Activated CD4-positive, alpha-beta T cell treated with anti-CD3 and anti-CD28 coated beads, Interleukin-2, amount 10 ng/mL, durations not matched to agents 7 days and 5 days (primary cell): ENCODE results near the gene NLRP2B. TPM values are rescaled to one million over a fixed set of nuclear protein-coding genes. Genes with fewer than 3 reads are reported as not detected.
"Not testable (repeated sequence)": the region's sequence is repeated elsewhere in the genome, so short reads cannot be mapped to it uniquely, and the experiment has no call there.

Experiments
- CTCF ChIA-PET: fragments of 350-600 bp; sonication (Branson Sonifier 250); formaldehyde crosslinking; loops from one replicate; lab custom pipeline; 2021; ENCODE audit warnings: antibody characterized with exemption; lab: Charles Lee
- POLR2A ChIA-PET: fragments of 350-600 bp; sonication (Branson Sonifier 250); formaldehyde crosslinking; loops from one replicate; lab custom pipeline; 2021; ENCODE audit warnings: antibody characterized with exemption; lab: Charles Lee
- DNase-seq: peaks from one replicate; pipeline ENCODE4 v3.0.0-alpha.2; 2020
- H3K27ac Mint-ChIP-seq: one replicate; pipeline ENCODE4 v1.8.0; 2021; ENCODE audit warnings: mild to moderate bottlenecking, moderate library complexity, mixed read lengths
- H3K27me3 Mint-ChIP-seq: one replicate; pipeline ENCODE4 v1.8.0; 2021; ENCODE audit warnings: mixed read lengths
- H3K36me3 Mint-ChIP-seq: one replicate; pipeline ENCODE4 v1.8.0; 2021; ENCODE audit warnings: low read depth, mixed read lengths
- H3K4me1 Mint-ChIP-seq: one replicate; pipeline ENCODE4 v1.8.0; 2021; ENCODE audit warnings: mixed read lengths
- H3K4me3 Mint-ChIP-seq: one replicate; pipeline ENCODE4 v1.8.0; 2021; ENCODE audit warnings: mild to moderate bottlenecking, moderate library complexity, mixed read lengths
- H3K9me3 Mint-ChIP-seq: one replicate; pipeline ENCODE4 v1.8.0; 2021; ENCODE audit warnings: mixed read lengths
- total RNA-seq, 2 experiments: library from RNA; stranded (reverse); gene quantifications; one replicate each; pipeline ENCODE4 v1.2.3, GENCODE V29; 2021

Gene NLRP2B
- total RNA-seq, 2 experiments from 2014 or later: not detected

DNA sequence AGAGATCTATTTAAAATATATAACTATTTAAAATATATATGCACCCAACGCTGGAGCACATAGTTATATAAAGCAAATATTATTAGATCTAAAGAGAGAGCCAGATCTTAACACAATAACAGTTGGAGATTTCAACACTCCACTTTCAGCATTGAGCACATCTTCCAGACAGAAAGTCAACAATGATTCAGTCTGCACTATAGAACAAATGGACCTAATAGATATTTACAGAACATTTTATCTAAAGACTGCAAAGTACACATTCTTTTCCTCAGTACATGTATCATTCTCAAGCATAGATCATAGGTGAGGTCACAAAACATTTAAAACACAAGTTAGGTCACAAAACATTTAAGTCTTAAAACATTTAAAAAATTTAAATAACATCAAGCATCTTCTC lies 36.4 kb downstream of the NLRP2B start:
- Mint-ChIP-seq H3K27me3 (no peaks in the 10 kb centered on the region), H3K36me3 (no peaks in the 10 kb centered on the region)
- POLR2A ChIA-PET: no interaction called here

DNA sequence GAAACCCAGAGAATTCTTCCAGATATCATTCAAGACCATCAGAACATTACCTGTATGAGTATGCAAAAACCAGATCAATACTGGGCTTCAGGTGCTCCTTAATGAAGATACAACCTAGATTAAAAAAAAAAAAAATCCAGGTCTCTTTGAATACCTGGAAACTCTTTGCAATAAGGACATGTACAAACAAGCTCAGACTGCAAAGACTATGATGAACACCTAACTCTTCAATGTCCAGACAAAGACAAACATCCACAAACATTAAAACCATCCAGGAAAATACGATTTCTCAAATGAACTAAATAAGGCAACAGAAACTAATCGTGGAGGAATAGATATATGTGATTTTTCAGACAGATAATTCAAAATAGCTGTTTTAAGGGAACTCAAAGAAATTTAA lies 38.7 kb downstream of the NLRP2B start:
- Mint-ChIP-seq H3K9me3 (peaks cover 2% of the 10 kb centered on the region), H3K27ac (no peak overlapping the region), H3K4me1 (no peaks in the 10 kb centered on the region), H3K27me3 (no peaks in the 10 kb centered on the region), H3K4me3 (no peak overlapping the region), H3K36me3 (no peaks in the 10 kb centered on the region)
- DNase-seq: no peak
- POLR2A ChIA-PET: no interaction called here
- CTCF ChIA-PET: interaction anchor here (0.6 to 1.8 kb wide), 2 partner anchors 11 to 223 kb away, joined by 3 to 5 read pairs; no protein-coding TSS in a partner anchor

More for the DNA sequence above, 36.4 kb downstream of the NLRP2B start:
- no peak overlapping the region for H3K27ac Mint-ChIP-seq
- H3K4me3 Mint-ChIP-seq: no peak overlapping the region
- CTCF ChIA-PET: no interaction called here
- no peaks in the 10 kb centered on the region for H3K4me1 Mint-ChIP-seq
- H3K9me3 Mint-ChIP-seq: peaks cover 2% of the 10 kb centered on the region
- DNase-seq: no peak

- CTCF ChIA-PET: interaction anchor here (1.8 kb wide), 1 partner anchor 11 kb away, joined by 3 read pairs; no protein-coding TSS in a partner anchor
- no peak overlapping the region for H3K4me3 Mint-ChIP-seq
- H3K4me1 Mint-ChIP-seq: no peaks in the 10 kb centered on the region
- POLR2A ChIA-PET: no interaction called here
- H3K36me3 Mint-ChIP-seq: no peaks in the 10 kb centered on the region
- no peak overlapping the region for H3K27ac Mint-ChIP-seq
- DNase-seq: no peak
- no peaks in the 10 kb centered on the region for H3K27me3 Mint-ChIP-seq
- H3K9me3 Mint-ChIP-seq: peaks cover 2% of the 10 kb centered on the region
Measured at GRCh38 chrX:57640674-57641016, 39.4 kb downstream of the NLRP2B start.

DNA sequence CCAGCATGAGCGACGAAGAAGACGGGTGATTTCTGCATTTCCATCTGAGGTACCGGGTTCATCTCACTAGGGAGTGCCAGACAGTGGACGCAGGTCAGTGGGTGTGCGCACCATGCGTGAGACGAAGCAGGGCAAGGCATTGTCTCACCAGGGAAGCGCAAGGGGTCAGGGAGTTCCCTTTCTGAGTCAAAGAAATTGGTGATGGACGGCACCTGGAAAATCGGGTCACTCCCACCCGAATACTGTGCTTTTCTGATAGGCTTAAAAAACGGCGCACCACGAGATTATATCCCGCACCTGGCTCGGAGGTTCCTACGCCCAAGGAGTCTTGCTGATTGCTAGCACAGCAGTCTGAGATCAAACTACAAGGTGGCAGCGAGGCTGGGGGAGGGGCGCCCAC lies 50.6 kb downstream of the NLRP2B start:
- CTCF ChIA-PET, H3K4me1 Mint-ChIP-seq, POLR2A ChIA-PET: not testable (repeated sequence)

More for the DNA sequence above, 50.6 kb downstream of the NLRP2B start:
- H3K36me3 Mint-ChIP-seq, H3K27ac Mint-ChIP-seq, H3K4me3 Mint-ChIP-seq, DNase-seq, H3K27me3 Mint-ChIP-seq: not testable (repeated sequence)
- peaks cover 19% of the 10 kb centered on the region for H3K9me3 Mint-ChIP-seq

Other genes starting within 250 kb of the NLRP2B start
- gene ZXDB, start 88.2 kb downstream of the NLRP2B start, total RNA-seq: 1 to 10 TPM; 5.4 to 5.7 TPM
- gene ZXDA, start 230.2 kb upstream of the NLRP2B start, total RNA-seq: 1 to 10 TPM; 4.2 to 4.6 TPM